Measurements from ENCODE around the gene LRMDA. TPM values are rescaled to one million over a fixed set of nuclear protein-coding genes. Genes with fewer than 3 reads are reported as not detected.
A peak's percentile ranks its signal among the peaks of the same experiment; 100 is the strongest.

Gene LRMDA
- total and polyA plus RNA-seq, 2 of the 13 experiments (the other 11 are each of a cell fraction or from before 2014, with no cell fraction given) = 13.4 to 22.0 TPM

DNA sequence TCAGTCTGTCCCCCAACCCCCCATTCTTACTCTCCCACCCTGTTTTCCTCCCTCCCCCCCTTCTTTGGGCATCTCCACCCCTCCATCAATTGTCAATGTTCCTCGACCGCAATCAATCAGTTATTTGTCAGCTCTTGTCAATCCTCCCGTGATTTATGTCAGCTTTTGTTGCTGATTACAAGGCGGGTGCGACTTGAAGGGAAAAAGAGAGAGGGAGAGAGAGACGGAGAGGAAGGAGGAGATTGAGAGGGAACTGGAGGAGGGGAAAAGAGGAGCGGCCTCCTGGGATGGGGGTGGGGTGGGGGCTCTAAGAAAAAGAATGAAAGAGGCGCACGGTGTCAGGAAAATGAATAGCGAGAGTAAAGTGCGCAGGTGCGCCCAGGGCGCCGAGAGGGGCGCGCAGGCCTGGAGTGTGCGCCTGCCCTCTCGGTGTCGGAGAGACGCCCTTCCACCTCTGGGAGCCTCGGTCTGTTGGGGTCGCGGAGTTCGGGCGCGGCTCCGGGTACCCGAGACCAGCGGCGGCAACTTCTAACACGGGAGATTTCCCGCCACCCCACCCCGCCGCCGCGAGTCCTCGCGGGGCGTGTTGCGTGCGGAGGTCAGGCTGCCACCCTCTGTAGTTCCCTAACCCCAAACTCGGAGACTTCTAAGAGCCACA lies 28.8 kb upstream of the LRMDA start (continued):
- TF ChIP-seq, protein P1, sequence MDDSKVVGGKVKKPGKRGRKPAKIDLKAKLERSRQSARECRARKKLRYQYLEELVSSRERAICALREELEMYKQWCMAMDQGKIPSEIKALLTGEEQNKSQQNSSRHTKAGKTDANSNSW (CRISPR knock-in tag; IDR thresholded peaks at IDR 0.05; ENCODE audit: borderline replicate concordance) = no peak
- TF ChIP-seq, protein P2, sequence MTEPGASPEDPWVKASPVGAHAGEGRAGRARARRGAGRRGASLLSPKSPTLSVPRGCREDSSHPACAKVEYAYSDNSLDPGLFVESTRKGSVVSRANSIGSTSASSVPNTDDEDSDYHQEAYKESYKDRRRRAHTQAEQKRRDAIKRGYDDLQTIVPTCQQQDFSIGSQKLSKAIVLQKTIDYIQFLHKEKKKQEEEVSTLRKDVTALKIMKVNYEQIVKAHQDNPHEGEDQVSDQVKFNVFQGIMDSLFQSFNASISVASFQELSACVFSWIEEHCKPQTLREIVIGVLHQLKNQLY (CRISPR knock-in tag; IDR thresholded peaks at IDR 0.05) = no peak
- TF ChIP-seq SKI (IDR thresholded peaks at IDR 0.05; ENCODE audit: partially characterized antibody) = no peak
- no peak for TF ChIP-seq ZFP36 (IDR thresholded peaks at IDR 0.05; ENCODE audit: borderline replicate concordance, low read depth, low read length, partially characterized antibody)
- TF ChIP-seq, protein P3, sequence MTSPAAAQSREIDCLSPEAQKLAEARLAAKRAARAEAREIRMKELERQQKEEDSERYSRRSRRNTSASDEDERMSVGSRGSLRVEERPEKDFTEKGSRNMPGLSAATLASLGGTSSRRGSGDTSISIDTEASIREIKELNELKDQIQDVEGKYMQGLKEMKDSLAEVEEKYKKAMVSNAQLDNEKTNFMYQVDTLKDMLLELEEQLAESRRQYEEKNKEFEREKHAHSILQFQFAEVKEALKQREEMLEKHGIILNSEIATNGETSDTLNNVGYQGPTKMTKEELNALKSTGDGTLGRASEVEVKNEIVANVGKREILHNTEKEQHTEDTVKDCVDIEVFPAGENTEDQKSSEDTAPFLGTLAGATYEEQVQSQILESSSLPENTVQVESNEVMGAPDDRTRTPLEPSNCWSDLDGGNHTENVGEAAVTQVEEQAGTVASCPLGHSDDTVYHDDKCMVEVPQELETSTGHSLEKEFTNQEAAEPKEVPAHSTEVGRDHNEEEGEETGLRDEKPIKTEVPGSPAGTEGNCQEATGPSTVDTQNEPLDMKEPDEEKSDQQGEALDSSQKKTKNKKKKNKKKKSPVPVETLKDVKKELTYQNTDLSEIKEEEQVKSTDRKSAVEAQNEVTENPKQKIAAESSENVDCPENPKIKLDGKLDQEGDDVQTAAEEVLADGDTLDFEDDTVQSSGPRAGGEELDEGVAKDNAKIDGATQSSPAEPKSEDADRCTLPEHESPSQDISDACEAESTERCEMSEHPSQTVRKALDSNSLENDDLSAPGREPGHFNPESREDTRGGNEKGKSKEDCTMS (CRISPR knock-in tag; conservative IDR thresholded peaks at IDR 0.05) = no peak
- TF ChIP-seq, protein P4, sequence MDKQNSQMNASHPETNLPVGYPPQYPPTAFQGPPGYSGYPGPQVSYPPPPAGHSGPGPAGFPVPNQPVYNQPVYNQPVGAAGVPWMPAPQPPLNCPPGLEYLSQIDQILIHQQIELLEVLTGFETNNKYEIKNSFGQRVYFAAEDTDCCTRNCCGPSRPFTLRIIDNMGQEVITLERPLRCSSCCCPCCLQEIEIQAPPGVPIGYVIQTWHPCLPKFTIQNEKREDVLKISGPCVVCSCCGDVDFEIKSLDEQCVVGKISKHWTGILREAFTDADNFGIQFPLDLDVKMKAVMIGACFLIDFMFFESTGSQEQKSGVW (CRISPR knock-in tag; IDR thresholded peaks at IDR 0.05; ENCODE audit: borderline replicate concordance) = no peak
- TF ChIP-seq SMC3 (IDR thresholded peaks at IDR 0.05; ENCODE audit: low read length) = no peak
- no peak for TF ChIP-seq MYC (CRISPR knock-in tag; IDR thresholded peaks at IDR 0.05; ENCODE audit: borderline replicate concordance)
- no peak for TF ChIP-seq JUND (CRISPR knock-in tag; IDR thresholded peaks at IDR 0.05)
- TF ChIP-seq ZNF317 (CRISPR knock-in tag; IDR thresholded peaks at IDR 0.05) = no peak
- peak; percentile 89 for TF ChIP-seq HNRNPLL (IDR thresholded peaks at IDR 0.05; ENCODE audit: low read depth, low read length, poor library complexity, severe bottlenecking)
- TF ChIP-seq XBP1 (CRISPR knock-in tag; IDR thresholded peaks at IDR 0.05) = no peak
- no peak for TF ChIP-seq NFKBIZ (CRISPR knock-in tag; IDR thresholded peaks at IDR 0.05)
- no peak for TF ChIP-seq CCAR2 (optimal IDR thresholded peaks at IDR 0.05; ENCODE audit: low read depth, low read length)
- no peak for TF ChIP-seq KDM3A (CRISPR knock-in tag; IDR thresholded peaks at IDR 0.05; ENCODE audit: low read depth)
- no peak for TF ChIP-seq ZNF550 (CRISPR knock-in tag; IDR thresholded peaks at IDR 0.05; ENCODE audit: borderline replicate concordance)
- 0 out of 2 replicates have a peak, but pooled peaks have one; percentile 8 for TF ChIP-seq ZBTB7B (CRISPR knock-in tag; IDR thresholded peaks at IDR 0.05)
- TF ChIP-seq, protein P5, sequence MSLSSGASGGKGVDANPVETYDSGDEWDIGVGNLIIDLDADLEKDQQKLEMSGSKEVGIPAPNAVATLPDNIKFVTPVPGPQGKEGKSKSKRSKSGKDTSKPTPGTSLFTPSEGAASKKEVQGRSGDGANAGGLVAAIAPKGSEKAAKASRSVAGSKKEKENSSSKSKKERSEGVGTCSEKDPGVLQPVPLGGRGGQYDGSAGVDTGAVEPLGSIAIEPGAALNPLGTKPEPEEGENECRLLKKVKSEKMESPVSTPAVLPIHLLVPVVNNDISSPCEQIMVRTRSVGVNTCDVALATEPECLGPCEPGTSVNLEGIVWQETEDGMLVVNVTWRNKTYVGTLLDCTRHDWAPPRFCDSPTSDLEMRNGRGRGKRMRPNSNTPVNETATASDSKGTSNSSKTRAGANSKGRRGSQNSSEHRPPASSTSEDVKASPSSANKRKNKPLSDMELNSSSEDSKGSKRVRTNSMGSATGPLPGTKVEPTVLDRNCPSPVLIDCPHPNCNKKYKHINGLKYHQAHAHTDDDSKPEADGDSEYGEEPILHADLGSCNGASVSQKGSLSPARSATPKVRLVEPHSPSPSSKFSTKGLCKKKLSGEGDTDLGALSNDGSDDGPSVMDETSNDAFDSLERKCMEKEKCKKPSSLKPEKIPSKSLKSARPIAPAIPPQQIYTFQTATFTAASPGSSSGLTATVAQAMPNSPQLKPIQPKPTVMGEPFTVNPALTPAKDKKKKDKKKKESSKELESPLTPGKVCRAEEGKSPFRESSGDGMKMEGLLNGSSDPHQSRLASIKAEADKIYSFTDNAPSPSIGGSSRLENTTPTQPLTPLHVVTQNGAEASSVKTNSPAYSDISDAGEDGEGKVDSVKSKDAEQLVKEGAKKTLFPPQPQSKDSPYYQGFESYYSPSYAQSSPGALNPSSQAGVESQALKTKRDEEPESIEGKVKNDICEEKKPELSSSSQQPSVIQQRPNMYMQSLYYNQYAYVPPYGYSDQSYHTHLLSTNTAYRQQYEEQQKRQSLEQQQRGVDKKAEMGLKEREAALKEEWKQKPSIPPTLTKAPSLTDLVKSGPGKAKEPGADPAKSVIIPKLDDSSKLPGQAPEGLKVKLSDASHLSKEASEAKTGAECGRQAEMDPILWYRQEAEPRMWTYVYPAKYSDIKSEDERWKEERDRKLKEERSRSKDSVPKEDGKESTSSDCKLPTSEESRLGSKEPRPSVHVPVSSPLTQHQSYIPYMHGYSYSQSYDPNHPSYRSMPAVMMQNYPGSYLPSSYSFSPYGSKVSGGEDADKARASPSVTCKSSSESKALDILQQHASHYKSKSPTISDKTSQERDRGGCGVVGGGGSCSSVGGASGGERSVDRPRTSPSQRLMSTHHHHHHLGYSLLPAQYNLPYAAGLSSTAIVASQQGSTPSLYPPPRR (CRISPR knock-in tag; IDR thresholded peaks at IDR 0.05; ENCODE audit: borderline replicate concordance) = no peak; the same call in 1 of the 2 replicates
- TF ChIP-seq, protein P6, sequence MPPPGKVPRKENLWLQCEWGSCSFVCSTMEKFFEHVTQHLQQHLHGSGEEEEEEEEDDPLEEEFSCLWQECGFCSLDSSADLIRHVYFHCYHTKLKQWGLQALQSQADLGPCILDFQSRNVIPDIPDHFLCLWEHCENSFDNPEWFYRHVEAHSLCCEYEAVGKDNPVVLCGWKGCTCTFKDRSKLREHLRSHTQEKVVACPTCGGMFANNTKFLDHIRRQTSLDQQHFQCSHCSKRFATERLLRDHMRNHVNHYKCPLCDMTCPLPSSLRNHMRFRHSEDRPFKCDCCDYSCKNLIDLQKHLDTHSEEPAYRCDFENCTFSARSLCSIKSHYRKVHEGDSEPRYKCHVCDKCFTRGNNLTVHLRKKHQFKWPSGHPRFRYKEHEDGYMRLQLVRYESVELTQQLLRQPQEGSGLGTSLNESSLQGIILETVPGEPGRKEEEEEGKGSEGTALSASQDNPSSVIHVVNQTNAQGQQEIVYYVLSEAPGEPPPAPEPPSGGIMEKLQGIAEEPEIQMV (CRISPR knock-in tag; IDR thresholded peaks at IDR 0.05; ENCODE audit: low read depth) = no peak
- no peak for TF ChIP-seq ZFP1 (CRISPR knock-in tag; IDR thresholded peaks at IDR 0.05)

All from HepG2 (cell line).